Type B pancreatic cell (in vitro differentiated cells): ENCODE data around the gene QSER1. TPM values are rescaled to one million over a fixed set of nuclear protein-coding genes. Genes with fewer than 3 reads are reported as not detected.

Experiments used
- DNase-seq: peaks from one replicate; pipeline ENCODE4 v3.0.0; 2021; ENCODE audit warnings: mixed read lengths; ENCODE audit not compliant: unreplicated experiment; ENCODE audit errors: extremely low spot score
- H3K27ac Mint-ChIP-seq: 2 replicates; pipeline ENCODE4 v1.8.0; 2021; ENCODE audit warnings: mild to moderate bottlenecking, mixed read lengths
- H3K27me3 Mint-ChIP-seq: 2 replicates; pipeline ENCODE4 v1.8.0; 2021; ENCODE audit warnings: mixed read lengths
- H3K36me3 Mint-ChIP-seq: 2 replicates; pipeline ENCODE4 v1.8.0; 2021; ENCODE audit warnings: mixed read lengths
- H3K4me1 Mint-ChIP-seq: one replicate; pipeline ENCODE4 v1.8.0; 2021; ENCODE audit warnings: mixed read lengths; ENCODE audit not compliant: unreplicated experiment
- H3K4me3 Mint-ChIP-seq: 2 replicates; pipeline ENCODE4 v1.8.0; 2021; ENCODE audit warnings: mild to moderate bottlenecking, mixed read lengths
- H3K9me3 Mint-ChIP-seq: 2 replicates; pipeline ENCODE4 v1.8.0; 2021; ENCODE audit warnings: mixed read lengths
- total RNA-seq: library from RNA; stranded (reverse); gene quantifications from 2 replicates; pipeline ENCODE4 v1.2.1, GENCODE V29; 2021; ENCODE audit warnings: low replicate concordance
- TF ChIP-seq, protein P1 (sequence below): fragments of 200-600 bp; sonication (generic); conservative IDR thresholded peaks from 2 replicates; pipeline ENCODE4 v1.5.0; 2021; ENCODE audit warnings: antibody characterized with exemption, mild to moderate bottlenecking

The QSER1 gene
- total RNA-seq, 1 donor from 2014 or later: 54.4 TPM

DNA sequence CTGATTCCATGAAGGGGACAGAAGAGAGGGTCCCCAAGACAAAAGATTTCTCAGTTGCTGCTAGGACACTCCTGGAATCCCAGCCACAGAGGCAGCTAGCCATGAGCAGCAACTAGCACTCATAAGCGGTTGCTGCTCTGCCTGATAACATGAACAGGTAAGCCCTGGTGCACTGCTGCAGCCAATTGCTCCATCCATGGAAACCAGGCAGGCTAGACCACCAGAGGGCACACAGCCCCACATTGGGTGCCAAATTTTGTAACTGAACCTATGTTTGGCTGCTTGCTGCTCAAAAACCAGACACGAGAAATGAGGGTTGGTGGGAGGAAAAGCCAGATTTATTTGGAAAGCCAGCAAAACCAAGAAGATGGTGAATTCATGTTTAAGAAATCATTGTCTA, 21.9 kb upstream of the QSER1 start:
- no peaks in the 10 kb centered on the region for H3K36me3 Mint-ChIP-seq
- peaks cover 11% of the 10 kb centered on the region for H3K27me3 Mint-ChIP-seq
- no peak overlapping the region for H3K4me3 Mint-ChIP-seq
- no peak overlapping the region for H3K27ac Mint-ChIP-seq
- DNase-seq: no peak
- H3K9me3 Mint-ChIP-seq: no peaks in the 10 kb centered on the region
- no peaks in the 10 kb centered on the region for H3K4me1 Mint-ChIP-seq
- TF ChIP-seq, protein P1, sequence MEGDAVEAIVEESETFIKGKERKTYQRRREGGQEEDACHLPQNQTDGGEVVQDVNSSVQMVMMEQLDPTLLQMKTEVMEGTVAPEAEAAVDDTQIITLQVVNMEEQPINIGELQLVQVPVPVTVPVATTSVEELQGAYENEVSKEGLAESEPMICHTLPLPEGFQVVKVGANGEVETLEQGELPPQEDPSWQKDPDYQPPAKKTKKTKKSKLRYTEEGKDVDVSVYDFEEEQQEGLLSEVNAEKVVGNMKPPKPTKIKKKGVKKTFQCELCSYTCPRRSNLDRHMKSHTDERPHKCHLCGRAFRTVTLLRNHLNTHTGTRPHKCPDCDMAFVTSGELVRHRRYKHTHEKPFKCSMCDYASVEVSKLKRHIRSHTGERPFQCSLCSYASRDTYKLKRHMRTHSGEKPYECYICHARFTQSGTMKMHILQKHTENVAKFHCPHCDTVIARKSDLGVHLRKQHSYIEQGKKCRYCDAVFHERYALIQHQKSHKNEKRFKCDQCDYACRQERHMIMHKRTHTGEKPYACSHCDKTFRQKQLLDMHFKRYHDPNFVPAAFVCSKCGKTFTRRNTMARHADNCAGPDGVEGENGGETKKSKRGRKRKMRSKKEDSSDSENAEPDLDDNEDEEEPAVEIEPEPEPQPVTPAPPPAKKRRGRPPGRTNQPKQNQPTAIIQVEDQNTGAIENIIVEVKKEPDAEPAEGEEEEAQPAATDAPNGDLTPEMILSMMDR: peak; percentile 54

- no peak overlapping the region for H3K27ac Mint-ChIP-seq
- no peaks in the 10 kb centered on the region for H3K4me1 Mint-ChIP-seq
- DNase-seq: no peak
Observed at GRCh38 chr11:32874132-32874531, 18.5 kb upstream of the QSER1 start.

GRCh38 chr11:32881286-32881685, 11.3 kb upstream of the QSER1 start:
- Mint-ChIP-seq H3K36me3 (no peaks in the 10 kb centered on the region), H3K27ac (no peak overlapping the region), H3K4me3 (no peak overlapping the region), H3K27me3 (peaks cover 9% of the 10 kb centered on the region), H3K9me3 (peaks cover 5% of the 10 kb centered on the region), H3K4me1 (no peaks in the 10 kb centered on the region)
- TF ChIP-seq, protein P1: no peak
- no peak for DNase-seq

More at GRCh38 chr11:32874132-32874531, 18.5 kb upstream of the QSER1 start:
- Mint-ChIP-seq H3K27me3 (peaks cover 9% of the 10 kb centered on the region), H3K36me3 (no peaks in the 10 kb centered on the region), H3K9me3 (no peaks in the 10 kb centered on the region), H3K4me3 (no peak overlapping the region)
- TF ChIP-seq, protein P1: no peak

DNA sequence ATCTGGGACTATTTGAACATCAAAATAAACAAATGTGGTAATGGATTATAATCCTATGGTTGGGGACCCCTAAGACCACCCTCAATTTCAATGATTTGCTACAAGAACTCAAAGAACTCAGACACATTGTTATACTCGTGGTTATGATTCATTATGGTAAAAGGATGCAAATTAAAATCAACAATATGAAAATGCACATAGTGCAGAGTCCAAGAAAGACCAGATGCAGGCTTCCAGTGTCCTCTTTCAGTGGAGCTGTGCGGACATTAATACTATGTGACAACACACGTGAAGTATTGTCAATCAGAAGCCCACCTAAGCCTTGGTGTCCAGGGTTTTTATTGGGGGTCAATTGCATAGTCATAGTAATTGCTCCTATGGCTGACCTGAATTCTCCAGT, 9.2 kb upstream of the QSER1 start:
- no peaks in the 10 kb centered on the region for H3K4me1 Mint-ChIP-seq
- H3K27me3 Mint-ChIP-seq: peaks cover 12% of the 10 kb centered on the region
- H3K27ac Mint-ChIP-seq: no peak overlapping the region
- H3K9me3 Mint-ChIP-seq: peaks cover 5% of the 10 kb centered on the region
- H3K4me3 Mint-ChIP-seq: no peak overlapping the region
- DNase-seq: no peak
- TF ChIP-seq, protein P1: no peak
- H3K36me3 Mint-ChIP-seq: no peaks in the 10 kb centered on the region

DNA sequence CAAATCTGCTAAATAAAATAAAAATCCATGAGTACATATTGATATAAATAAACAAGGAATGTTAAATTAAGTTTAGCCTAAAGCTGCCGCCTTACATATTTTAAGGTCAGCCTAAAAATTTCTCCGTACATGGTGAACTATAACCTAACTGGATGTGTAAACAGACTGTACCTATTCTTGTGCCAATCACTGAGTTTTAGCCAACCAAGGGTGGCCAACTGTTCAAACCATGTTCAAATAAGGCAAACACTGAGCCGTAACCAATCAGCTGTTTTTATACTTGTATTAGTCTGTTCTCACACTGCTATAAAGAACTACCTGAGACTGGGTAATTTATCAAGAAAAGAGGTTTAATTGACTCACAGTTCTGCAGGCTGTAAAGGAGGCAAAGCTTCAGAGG, 8.6 kb upstream of the QSER1 start:
- H3K27ac Mint-ChIP-seq: no peak overlapping the region
- peaks cover 12% of the 10 kb centered on the region for H3K27me3 Mint-ChIP-seq
- H3K4me1 Mint-ChIP-seq: no peaks in the 10 kb centered on the region
- peaks cover 5% of the 10 kb centered on the region for H3K9me3 Mint-ChIP-seq
- H3K36me3 Mint-ChIP-seq: no peaks in the 10 kb centered on the region
- H3K4me3 Mint-ChIP-seq: no peak overlapping the region
- no peak for DNase-seq
- TF ChIP-seq, protein P1: no peak
